GM23248 (cell line): ENCODE measurements around the gene PTPRA. TPM values are rescaled to one million over a fixed set of nuclear protein-coding genes. Genes with fewer than 3 reads are reported as not detected.

Experiments
- DNase-seq: peaks from one replicate; pipeline ENCODE4 v3.0.0-alpha.2; 2015
- H2AFZ ChIP-seq: fragments of 200-600 bp; sonication (generic); 2 replicates; pipeline ENCODE4 v1.6.1; 2016; ENCODE audit warnings: antibody characterized with exemption
- H3F3A ChIP-seq: fragments of 200-600 bp; sonication (generic); 2 replicates; pipeline ENCODE4 v1.6.1; 2016; ENCODE audit warnings: mild to moderate bottlenecking, antibody characterized with exemption, mixed run types; ENCODE audit not compliant: insufficient read depth
- H3K27ac ChIP-seq: fragments of 200-600 bp; sonication (generic); 2 replicates; pipeline ENCODE4 v1.5.1; 2016; ENCODE audit warnings: mild to moderate bottlenecking
- H3K27me3 ChIP-seq: fragments of 200-600 bp; sonication (generic); replicated peaks from 2 replicates; pipeline ENCODE4 v1.6.1; 2016; ENCODE audit warnings: mild to moderate bottlenecking; ENCODE audit not compliant: insufficient read depth
- H3K36me3 ChIP-seq: fragments of 200-600 bp; sonication (generic); 2 replicates; pipeline ENCODE4 v1.6.1; 2016; ENCODE audit warnings: low read depth, mild to moderate bottlenecking
- H3K4me1 ChIP-seq: fragments of 200-600 bp; sonication (generic); 2 replicates; pipeline ENCODE4 v1.6.1; 2016; ENCODE audit warnings: mild to moderate bottlenecking; ENCODE audit not compliant: insufficient read depth
- H3K4me2 ChIP-seq: fragments of 200-600 bp; sonication (generic); one replicate; pipeline ENCODE4 v1.6.1; 2016; ENCODE audit warnings: mild to moderate bottlenecking; ENCODE audit not compliant: unreplicated experiment
- H3K4me3 ChIP-seq: fragments of 200-600 bp; sonication (generic); 2 replicates; pipeline ENCODE4 v1.5.1; 2016; ENCODE audit warnings: mild to moderate bottlenecking
- H3K79me2 ChIP-seq: fragments of 200-600 bp; sonication (generic); 2 replicates; pipeline ENCODE4 v1.6.1; 2016; ENCODE audit warnings: mild to moderate bottlenecking; ENCODE audit not compliant: insufficient read depth
- H3K9ac ChIP-seq: fragments of 200-600 bp; sonication (generic); 2 replicates; pipeline ENCODE4 v1.6.1; 2016; ENCODE audit warnings: mild to moderate bottlenecking
- H3K9me2 ChIP-seq: fragments of 200-600 bp; sonication (generic); 2 replicates; pipeline ENCODE4 v1.6.1; 2016; ENCODE audit warnings: mixed run types, mild to moderate bottlenecking, moderate library complexity; ENCODE audit not compliant: insufficient read depth
- H3K9me3 ChIP-seq: fragments of 200-600 bp; sonication (generic); one replicate; pipeline ENCODE4 v1.6.1; 2017; ENCODE audit warnings: low read depth
- H4K20me1 ChIP-seq: fragments of 200-600 bp; sonication (generic); 2 replicates; pipeline ENCODE4 v1.6.0; 2016; ENCODE audit not compliant: insufficient read depth
- EZH2 ChIP-seq: fragments of 200-600 bp; sonication (generic); IDR thresholded peaks from 2 replicates; pipeline ENCODE4 v1.6.1; 2018; ENCODE audit warnings: antibody characterized with exemption, mild to moderate bottlenecking; ENCODE audit not compliant: insufficient read depth, poor library complexity, severe bottlenecking
- EZH2phosphoT487 ChIP-seq: fragments of 200-600 bp; sonication (generic); IDR thresholded peaks from 2 replicates; pipeline ENCODE4 v1.6.1; 2018; ENCODE audit warnings: antibody characterized with exemption, moderate library complexity, mild to moderate bottlenecking, low read depth; ENCODE audit not compliant: insufficient read depth
- WGBS, 2 experiments: methylation state at CpG; one replicate each; pipeline ENCODE4 v1.1.6; 2015 to 2017; ENCODE audit warnings: low lambda C conversion rate in 2 of 2, low coverage in 1 of 2; ENCODE audit errors: missing lambda C conversion rate in 2 of 2; 5-methylcytosine and 5-hydroxymethylcytosine counted together
- in situ Hi-C: fragments of 300-500 bp; cut with MboI; formaldehyde crosslinking; loops from 2 replicates; pipeline ENCODE4 v1.15.0; 2020
- polyA plus RNA-seq: library from polyadenylated mRNA; unstranded; fragments of >200 nt; fragmentation: Nextera tagmentation; extraction: Ambion mirVana; gene quantifications from 2 replicates; pipeline ENCODE4 v1.2.1, GENCODE V29; 2016
- total RNA-seq: library from RNA; depleted of rRNA; stranded (reverse); fragments of >200 nt; shearing (Covaris generic); gene quantifications from 2 replicates; pipeline ENCODE4 v1.2.3, GENCODE V29; 2014

PTPRA gene
- total and polyA plus RNA-seq, 2 experiments from 2014 or later: 37.4 to 50.8 TPM

DNA sequence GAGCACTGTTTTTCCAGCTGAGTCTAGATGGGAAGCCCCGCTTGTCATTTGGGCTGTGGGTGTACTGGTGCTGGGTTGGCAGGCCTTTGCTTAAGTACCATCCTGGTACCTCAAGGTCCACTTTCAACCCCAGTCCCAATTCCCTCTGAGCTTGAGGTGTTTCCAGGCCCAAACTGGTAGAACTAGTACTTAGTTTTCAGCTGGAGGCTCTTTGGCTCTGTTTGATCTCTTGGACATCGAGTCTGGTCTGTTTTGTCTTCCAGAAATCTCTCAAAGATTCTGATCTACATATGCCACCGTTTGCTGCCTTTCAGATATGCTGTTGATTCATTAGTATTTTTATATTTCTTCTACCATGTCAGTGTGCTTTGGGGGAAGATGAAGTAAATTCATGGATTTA is 108.4 kb downstream of the PTPRA start:
- H3K79me2 ChIP-seq: peaks cover 13% of the 10 kb centered on the region; the same call in 1 of the 2 replicates
- no peak overlapping the region for H3K4me3 ChIP-seq
- no peak overlapping the region for H2AFZ ChIP-seq
- no peak overlapping the region for H3K9ac ChIP-seq
- no peaks in the 10 kb centered on the region for H3K9me3 ChIP-seq
- H3K4me2 ChIP-seq: no peak overlapping the region
- no peaks in the 10 kb centered on the region for H3K36me3 ChIP-seq
- H3K9me2 ChIP-seq: no peaks in the 10 kb centered on the region
- DNase-seq: no peak
- in situ Hi-C loops: no loop called here
- no peaks in the 10 kb centered on the region for H3K27me3 ChIP-seq
- peaks cover 24% of the 10 kb centered on the region for H3F3A ChIP-seq
- H4K20me1 ChIP-seq: no peaks in the 10 kb centered on the region
- TF ChIP-seq EZH2 (no peak), EZH2phosphoT487 (no peak)
- H3K27ac ChIP-seq: no peak overlapping the region
- peaks cover 26% of the 10 kb centered on the region for H3K4me1 ChIP-seq
- WGBS, 2 experiments: 74 to 86% methylated on average over 3 of the region's 3 CpGs

DNA sequence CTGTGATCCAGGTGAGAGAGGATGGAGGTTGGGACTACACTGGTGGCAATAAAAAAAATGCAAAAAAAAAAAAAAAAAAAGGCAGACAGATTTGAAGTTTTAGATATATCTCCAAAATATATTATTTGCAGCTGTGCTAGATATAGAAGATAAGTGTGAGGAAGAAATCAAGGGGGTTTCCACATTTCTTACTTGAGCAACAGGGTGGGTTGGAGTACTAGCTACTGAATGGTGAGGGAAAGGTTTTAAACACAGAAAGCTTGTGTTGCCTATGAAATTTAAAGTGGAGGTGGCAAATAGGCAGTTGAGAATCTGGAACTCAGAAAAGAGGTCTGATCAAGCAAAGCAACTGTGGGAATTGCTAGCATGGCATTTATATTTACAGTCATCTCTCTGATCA is 110.2 kb downstream of the PTPRA start:
- no peak for TF ChIP-seq EZH2
- TF ChIP-seq EZH2phosphoT487: no peak
- Histone ChIP-seq H3K4me3 (no peak overlapping the region), H3F3A (peaks cover 32% of the 10 kb centered on the region), H4K20me1 (no peaks in the 10 kb centered on the region), H3K9me2 (no peaks in the 10 kb centered on the region), H3K9me3 (no peaks in the 10 kb centered on the region), H3K4me2 (no peak overlapping the region), H3K27ac (no peak overlapping the region), H3K4me1 (peaks cover 31% of the 10 kb centered on the region), H3K79me2 (peaks cover 13% of the 10 kb centered on the region; the same call in 1 of the 2 replicates), H3K27me3 (no peaks in the 10 kb centered on the region), H2AFZ (no peak overlapping the region), H3K9ac (no peak overlapping the region), H3K36me3 (0 out of 2 replicates have a peak, but pooled peaks cover 6% of the 10 kb centered on the region)
- in situ Hi-C loops: no loop called here
- no peak for DNase-seq

DNA sequence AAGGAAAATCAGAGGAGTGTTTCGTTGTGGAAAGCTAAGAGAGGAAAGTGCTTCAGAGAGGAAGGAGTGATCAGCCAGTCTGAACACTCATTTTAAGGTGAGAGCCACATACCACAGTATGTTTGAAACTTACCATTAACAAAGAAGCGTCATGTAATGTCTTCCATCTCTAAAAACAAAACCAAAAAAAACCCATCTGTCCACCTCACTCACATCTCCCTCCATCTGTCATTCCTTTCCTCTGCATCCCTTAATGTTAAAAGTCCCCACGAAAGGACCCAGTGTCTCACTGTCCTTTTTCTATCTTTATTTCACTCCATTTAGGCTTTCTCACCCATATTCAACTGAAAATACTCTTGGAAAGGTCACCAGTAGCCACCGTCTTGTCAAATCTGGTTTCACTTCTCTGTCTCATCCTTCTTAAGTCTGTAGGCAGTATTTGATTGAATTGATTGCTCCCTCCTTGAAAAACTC is 110.8 kb downstream of the PTPRA start:
- no peak overlapping the region for H3K27ac ChIP-seq
- in situ Hi-C loops: no loop called here
- 75 to 81% methylated on average over 4 of the region's 4 CpGs for WGBS, 2 experiments
- TF ChIP-seq EZH2phosphoT487: no peak
- TF ChIP-seq EZH2: no peak
- peaks cover 32% of the 10 kb centered on the region for H3F3A ChIP-seq
- H4K20me1 ChIP-seq: no peaks in the 10 kb centered on the region
- H3K9ac ChIP-seq: no peak overlapping the region
- 0 out of 2 replicates have a peak, but pooled peaks cover 9% of the 10 kb centered on the region for H3K36me3 ChIP-seq
- no peaks in the 10 kb centered on the region for H3K9me2 ChIP-seq
- H3K4me3 ChIP-seq: no peak overlapping the region
- H3K79me2 ChIP-seq: peaks cover 13% of the 10 kb centered on the region; the same call in 1 of the 2 replicates
- no peak overlapping the region for H2AFZ ChIP-seq
- no peaks in the 10 kb centered on the region for H3K27me3 ChIP-seq
- peaks cover 31% of the 10 kb centered on the region for H3K4me1 ChIP-seq
- H3K9me3 ChIP-seq: no peaks in the 10 kb centered on the region
- no peak overlapping the region for H3K4me2 ChIP-seq
- peak; percentile 2 for DNase-seq

DNA sequence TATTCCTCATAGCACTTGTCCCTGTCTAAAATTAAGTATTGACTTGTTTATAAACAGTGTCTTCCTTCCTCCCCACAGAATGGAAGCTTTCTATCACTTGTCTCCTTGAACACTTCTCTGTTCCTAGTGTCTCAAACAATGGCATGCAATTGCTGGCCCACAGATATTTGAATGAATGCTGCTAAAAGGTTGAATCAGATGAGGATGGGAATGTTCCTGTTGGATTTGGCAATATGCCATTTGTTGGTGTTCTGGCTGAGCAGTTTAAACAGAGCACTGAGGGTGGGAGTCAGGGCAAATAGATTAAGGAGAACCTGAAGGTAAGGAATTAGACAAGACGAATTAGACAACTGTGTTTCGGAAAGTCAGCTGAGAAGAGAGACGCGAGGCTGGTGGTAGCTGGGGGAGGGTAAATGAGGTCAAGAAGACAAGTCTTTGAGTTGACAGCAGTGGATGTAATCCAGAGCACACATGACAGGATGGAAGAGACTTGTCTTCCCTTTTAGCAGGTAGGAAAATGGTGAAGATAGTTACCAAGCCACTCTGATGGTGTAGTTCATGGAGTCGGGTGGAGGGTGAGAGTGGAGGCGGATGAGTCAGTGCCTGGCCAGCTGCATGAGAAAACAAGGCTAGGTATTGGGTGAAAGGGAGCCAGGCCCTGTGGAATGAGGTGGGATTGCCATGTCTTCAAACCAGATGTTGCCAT is 111.8 kb downstream of the PTPRA start:
- H3K4me3 ChIP-seq: no peak overlapping the region
- H3K27ac ChIP-seq: peak overlapping the region; percentile 86
- H3K9me2 ChIP-seq: no peaks in the 10 kb centered on the region
- H3K79me2 ChIP-seq: peaks cover 13% of the 10 kb centered on the region; the same call in 1 of the 2 replicates
- H3K9me3 ChIP-seq: no peaks in the 10 kb centered on the region
- 0 out of 2 replicates have a peak, but pooled peaks cover 9% of the 10 kb centered on the region for H3K36me3 ChIP-seq
- H4K20me1 ChIP-seq: no peaks in the 10 kb centered on the region
- WGBS, 2 experiments: 77 to 78% methylated on average over 6 of the region's 6 CpGs
- in situ Hi-C loops: no loop called here
- H3K27me3 ChIP-seq: no peaks in the 10 kb centered on the region
- H3K9ac ChIP-seq: peak overlapping the region; percentile 22; the same call in 1 of the 2 replicates
- TF ChIP-seq EZH2 (no peak), EZH2phosphoT487 (no peak)
- peaks cover 32% of the 10 kb centered on the region for H3F3A ChIP-seq
- H3K4me2 ChIP-seq: peak overlapping the region; percentile 52
- no peak overlapping the region for H2AFZ ChIP-seq
- H3K4me1 ChIP-seq: peaks cover 31% of the 10 kb centered on the region
- DNase-seq: peak; percentile 83
